NCI-H82 treated with DMSO at 0.1 percent for 48 hours (cell line): Measurements from ENCODE around the gene SHISA7.
"Not testable (repeated sequence)": the region's sequence is repeated elsewhere in the genome, so short reads cannot be mapped to it uniquely, and the experiment has no call there.

Experiments used
- DNase-seq: peaks from one replicate; lab custom pipeline; 2025; ENCODE audit not compliant: unreplicated experiment; lab: John Stamatoyannopoulos, UW

SHISA7 gene

GRCh38 chr19:55448175-55448490, 5.0 kb upstream of the SHISA7 start:
- DNase-seq, result not testable (repeated sequence)

- DNase-seq, result no peak
These were observed 4.5 kb upstream of the SHISA7 start for GRCh38 chr19:55447421-55448174.

- no peak for DNase-seq
These were observed 3.0 kb upstream of the SHISA7 start for GRCh38 chr19:55446060-55446459.

- DNase-seq, result no peak
These were observed 1.5 kb upstream of the SHISA7 start for GRCh38 chr19:55444646-55445045.

GRCh38 chr19:55443824-55444480, 852 bp upstream of the SHISA7 start:
- DNase-seq, result no peak

GRCh38 chr19:55442372-55442961, 633 bp downstream of the SHISA7 start:
- DNase-seq, result no peak

GRCh38 chr19:55441692-55442321, 1.3 kb downstream of the SHISA7 start:
- no peak for DNase-seq

GRCh38 chr19:55441319-55441691, 1.8 kb downstream of the SHISA7 start:
- DNase-seq, result no peak

- DNase-seq, result no peak
These were observed 2.5 kb downstream of the SHISA7 start for GRCh38 chr19:55440411-55441105.

- DNase-seq, result no peak
These were observed 4.0 kb downstream of the SHISA7 start for GRCh38 chr19:55439052-55439451.

- DNase-seq, result no peak
These were observed 5.7 kb downstream of the SHISA7 start for GRCh38 chr19:55437410-55437809.

- no peak for DNase-seq
These were observed 6.3 kb downstream of the SHISA7 start for GRCh38 chr19:55436847-55437246.

GRCh38 chr19:55435020-55435419, 8.1 kb downstream of the SHISA7 start:
- no peak for DNase-seq

- DNase-seq, result no peak
These were observed 8.7 kb downstream of the SHISA7 start for GRCh38 chr19:55434356-55434919.

- no peak for DNase-seq
These were observed 9.8 kb downstream of the SHISA7 start for GRCh38 chr19:55433292-55433691.

GRCh38 chr19:55432241-55432959, 10.7 kb downstream of the SHISA7 start:
- DNase-seq, result no peak

- DNase-seq, result no peak
These were observed 11.9 kb downstream of the SHISA7 start for GRCh38 chr19:55431183-55431582.

GRCh38 chr19:55426042-55426441, 17.1 kb downstream of the SHISA7 start:
- DNase-seq, result no peak

- no peak for DNase-seq
These were observed 18.6 kb downstream of the SHISA7 start for GRCh38 chr19:55424518-55424917.

- DNase-seq, result no peak
These were observed 19.7 kb downstream of the SHISA7 start for GRCh38 chr19:55423225-55424005.
